GM21528 (cell line): ENCODE results near the gene GRAMD4.

Experiments
- ATAC-seq: cut with Tn5 transposase; IDR thresholded peaks from one replicate; pipeline ENCODE4 v1.9.1; 2021; ENCODE audit warnings: mild to moderate bottlenecking, moderate library complexity; ENCODE audit not compliant: unreplicated experiment, low FRiP score

The GRAMD4 gene

GRCh38 chr22:46596032-46596441, 24.1 kb upstream of the GRAMD4 start:
- ATAC-seq, result no peak

GRCh38 chr22:46596819-46597218, 23.4 kb upstream of the GRAMD4 start:
- ATAC-seq, result no peak

GRCh38 chr22:46598224-46598623, 22.0 kb upstream of the GRAMD4 start:
- no peak for ATAC-seq

GRCh38 chr22:46598737-46599424, 21.3 kb upstream of the GRAMD4 start:
- ATAC-seq, result no peak

- no peak for ATAC-seq
Observed at GRCh38 chr22:46600273-46600796, 19.9 kb upstream of the GRAMD4 start.

GRCh38 chr22:46602025-46602424, 18.2 kb upstream of the GRAMD4 start:
- no peak for ATAC-seq

GRCh38 chr22:46604306-46604690, 15.9 kb upstream of the GRAMD4 start:
- no peak for ATAC-seq

- ATAC-seq, result no peak
Observed at GRCh38 chr22:46605117-46605516, 15.1 kb upstream of the GRAMD4 start.

- no peak for ATAC-seq
Observed at GRCh38 chr22:46606886-46607285, 13.3 kb upstream of the GRAMD4 start.

- no peak for ATAC-seq
Observed at GRCh38 chr22:46607483-46608114, 12.6 kb upstream of the GRAMD4 start.

GRCh38 chr22:46609175-46609690, 11.0 kb upstream of the GRAMD4 start:
- no peak for ATAC-seq

- no peak for ATAC-seq
Observed at GRCh38 chr22:46609724-46610201, 10.4 kb upstream of the GRAMD4 start.

GRCh38 chr22:46610356-46610755, 9.8 kb upstream of the GRAMD4 start:
- no peak for ATAC-seq

GRCh38 chr22:46611189-46611588, 9.0 kb upstream of the GRAMD4 start:
- ATAC-seq, result no peak

- no peak for ATAC-seq
Observed at GRCh38 chr22:46612341-46612903, 7.8 kb upstream of the GRAMD4 start.

GRCh38 chr22:46612904-46613605, 7.1 kb upstream of the GRAMD4 start:
- no peak for ATAC-seq

- ATAC-seq, result no peak
Observed at GRCh38 chr22:46613606-46614021, 6.6 kb upstream of the GRAMD4 start.

- ATAC-seq, result no peak
Observed at GRCh38 chr22:46614025-46614931, 5.9 kb upstream of the GRAMD4 start.

- ATAC-seq, result no peak
Observed at GRCh38 chr22:46617207-46617985, 2.8 kb upstream of the GRAMD4 start.
